T-helper 1 cell treated with Interleukin-12 subunit alpha and Interleukin-12 subunit beta and Interleukin-4 antibody, amounts not matched to agents 30 ng/mL and 1 ng/mL, for 36 hours (primary cell): ENCODE measurements around the gene ABLIM2. TPM values are rescaled to one million over a fixed set of nuclear protein-coding genes. Genes with fewer than 3 reads are reported as not detected.

ENCODE experiments used
- intact Hi-C: fragments of 100-400 bp; cut with micrococcal nuclease; formaldehyde crosslinking; loops from one replicate; pipeline ENCODE4 v1.15.1; 2024
- total RNA-seq: library from RNA; stranded (reverse); gene quantifications from 2 replicates; pipeline ENCODE4 v1.2.3, GENCODE V29; 2022

Gene ABLIM2
- total RNA-seq, 1 donor from 2014 or later = 0.51 TPM

DNA sequence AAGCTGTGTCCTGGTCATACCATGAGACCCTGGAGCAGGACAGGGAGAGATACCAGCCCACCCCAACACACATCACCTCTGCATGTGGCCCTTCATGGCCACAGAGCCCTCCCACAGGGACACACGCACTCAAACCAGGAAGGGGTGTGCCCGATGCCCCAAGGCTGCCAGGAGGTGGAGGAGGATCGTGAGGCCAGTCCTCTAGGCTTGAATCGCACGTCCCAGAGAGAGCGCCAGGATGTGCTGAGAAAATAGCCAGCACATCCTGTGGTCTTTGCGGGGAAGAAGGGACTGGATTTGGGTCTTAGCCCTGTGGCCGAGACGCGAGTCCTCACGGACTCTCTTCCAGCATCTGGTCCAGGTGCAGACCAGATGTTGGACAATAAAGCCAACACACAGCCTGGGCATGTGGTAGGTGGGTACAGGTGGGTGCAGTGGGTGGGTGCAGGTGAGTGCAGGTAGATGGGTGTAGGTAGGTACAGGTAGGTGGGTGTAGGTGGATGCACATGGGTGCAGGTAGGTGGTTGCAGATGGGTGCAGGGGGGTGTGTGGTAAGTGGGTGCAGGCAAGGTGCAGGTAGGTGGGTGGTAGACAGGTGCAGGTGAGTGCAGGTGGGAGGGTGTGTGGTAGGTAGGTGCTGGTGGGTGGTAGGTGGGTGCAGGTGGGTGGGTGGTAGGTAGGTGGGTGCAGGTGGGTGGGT lies 124.6 kb downstream of the ABLIM2 start:
- intact Hi-C loops = no loop called here

DNA sequence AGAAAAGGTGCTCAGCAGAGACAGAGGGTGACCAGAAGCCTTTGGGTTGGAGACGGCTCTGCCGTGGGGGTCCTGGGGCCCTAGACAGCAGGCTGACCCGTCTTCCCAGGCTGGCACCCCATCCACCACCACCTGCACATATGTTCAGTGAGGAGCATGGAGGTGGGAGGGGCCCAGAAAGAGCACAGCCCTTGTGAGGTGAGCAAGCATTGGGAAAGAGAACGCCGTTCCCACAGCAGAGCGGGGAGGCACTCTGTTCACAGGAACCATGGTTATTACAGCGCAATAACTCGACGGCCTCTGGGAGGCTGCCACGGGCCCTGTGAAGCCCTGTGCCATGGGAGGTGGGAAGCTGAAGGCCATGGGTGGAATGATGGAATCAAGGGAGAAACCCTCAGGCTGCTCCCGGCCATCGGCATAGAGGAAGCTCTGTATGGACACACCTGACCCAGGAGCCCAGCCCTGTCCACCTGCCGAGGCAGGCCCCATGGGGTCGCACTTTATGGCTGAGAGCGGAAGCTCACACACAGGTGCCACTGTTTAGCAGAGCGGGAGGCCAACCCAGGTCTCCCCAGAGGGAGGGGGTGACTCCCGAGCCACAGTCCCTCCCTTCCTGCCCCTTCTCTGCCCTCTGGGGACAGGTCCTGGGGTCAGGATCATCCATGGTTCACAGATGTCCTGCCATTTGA lies 125.4 kb downstream of the ABLIM2 start:
- intact Hi-C loops = no loop called here

DNA sequence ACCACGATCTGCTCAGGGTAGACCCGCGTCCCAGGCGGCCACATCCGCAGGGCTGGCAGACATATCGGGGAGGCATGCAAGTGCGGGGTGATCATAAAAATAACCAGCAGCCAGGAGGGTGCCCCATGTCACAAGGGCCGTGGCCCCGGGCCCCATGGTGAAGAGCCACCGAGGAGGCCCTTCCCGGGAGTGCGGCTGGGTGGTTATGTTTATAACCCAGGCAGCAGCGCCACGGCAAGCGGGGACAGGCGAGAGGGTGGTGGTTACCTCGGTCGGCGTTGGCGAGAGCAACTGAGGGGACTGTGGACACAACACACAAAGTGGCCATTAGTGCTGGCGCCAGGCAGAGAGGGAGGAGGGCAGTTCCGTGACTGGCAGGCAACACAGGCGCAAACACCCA lies 126.2 kb downstream of the ABLIM2 start:
- intact Hi-C loops = no loop called here

DNA sequence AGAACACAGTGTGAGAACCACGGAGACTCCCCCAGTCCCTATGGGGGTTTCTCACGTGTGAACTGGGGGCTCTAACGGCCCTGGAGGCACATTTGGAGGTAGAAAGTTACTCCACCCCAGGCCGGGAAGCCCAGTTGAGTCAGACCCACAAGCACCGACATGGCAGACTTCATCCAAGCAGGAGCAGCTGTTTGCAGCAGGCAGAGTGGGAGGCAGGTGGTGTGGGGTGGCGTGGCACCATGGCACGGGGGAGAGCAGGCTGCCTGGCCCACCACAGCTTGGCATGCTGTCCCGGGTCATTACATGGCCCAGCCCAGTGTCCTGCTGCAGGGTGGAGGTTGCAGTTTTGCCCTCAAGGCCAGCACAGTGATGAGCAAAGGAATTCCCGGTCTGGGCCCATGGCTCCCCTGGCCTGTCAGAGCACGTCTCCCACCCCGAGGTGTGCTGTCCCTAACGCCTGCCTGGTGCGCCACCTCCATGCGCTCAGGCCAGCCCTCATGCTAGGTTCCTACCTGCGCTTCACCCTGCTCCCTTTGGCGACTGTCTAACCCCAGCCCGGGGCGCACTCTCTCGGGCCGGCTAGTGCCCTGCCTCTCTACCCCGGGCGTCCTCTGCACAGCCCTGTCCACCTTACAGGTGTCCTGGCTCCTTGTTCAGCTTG lies 128.4 kb downstream of the ABLIM2 start:
- intact Hi-C loops = no loop called here

DNA sequence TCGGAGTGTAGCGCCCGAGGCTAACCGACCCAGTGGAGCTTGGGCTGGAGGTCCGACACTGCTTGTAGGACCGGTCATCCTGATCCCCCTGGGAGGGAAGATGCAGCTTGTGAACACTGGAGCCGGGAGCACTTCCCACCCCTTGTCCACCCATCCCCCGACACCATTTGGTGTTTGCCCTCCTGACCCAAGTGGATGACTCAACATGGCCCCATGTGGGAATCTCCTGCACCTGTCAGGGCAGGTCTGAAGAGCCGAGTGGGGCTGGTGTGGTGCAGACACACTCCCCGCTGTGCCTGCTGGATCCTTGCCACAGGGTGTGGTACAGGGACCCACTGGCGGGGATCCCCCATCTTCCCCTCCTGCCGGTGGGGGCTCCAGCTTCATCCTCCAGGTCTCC lies 128.9 kb downstream of the ABLIM2 start:
- intact Hi-C loops = no loop called here

DNA sequence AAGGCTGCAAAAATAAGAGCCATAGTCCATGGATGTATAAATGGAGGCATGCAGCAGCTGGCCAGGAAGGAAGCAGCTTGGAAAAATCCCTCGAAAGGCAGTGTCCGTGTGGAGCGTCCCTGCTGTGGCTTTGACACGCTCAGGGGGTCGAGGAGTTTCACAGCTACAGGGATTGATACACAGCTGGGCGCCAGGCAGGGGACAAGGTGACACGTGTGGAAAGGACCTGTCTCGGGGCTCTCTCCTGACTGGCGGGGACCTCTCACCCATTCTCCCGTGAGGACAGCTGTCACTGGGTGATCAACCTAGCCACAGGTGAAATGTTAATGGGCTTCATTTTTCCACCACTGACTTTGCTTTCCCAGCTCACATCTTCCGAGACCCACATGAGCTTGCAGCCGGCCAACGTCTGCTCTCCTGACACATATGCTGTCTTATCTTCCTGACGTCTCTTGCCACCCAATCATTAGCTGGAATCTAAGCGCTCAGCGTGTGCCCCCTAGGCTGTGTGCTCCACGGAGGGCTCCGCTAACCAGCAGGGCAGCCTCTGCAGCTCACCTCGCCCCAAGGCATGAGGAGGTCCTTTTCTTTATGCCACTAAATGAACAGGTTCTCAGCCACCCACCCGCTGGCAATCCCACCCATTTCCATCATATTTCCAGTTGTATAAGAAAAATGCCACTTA lies 129.6 kb downstream of the ABLIM2 start:
- intact Hi-C loops = no loop called here

DNA sequence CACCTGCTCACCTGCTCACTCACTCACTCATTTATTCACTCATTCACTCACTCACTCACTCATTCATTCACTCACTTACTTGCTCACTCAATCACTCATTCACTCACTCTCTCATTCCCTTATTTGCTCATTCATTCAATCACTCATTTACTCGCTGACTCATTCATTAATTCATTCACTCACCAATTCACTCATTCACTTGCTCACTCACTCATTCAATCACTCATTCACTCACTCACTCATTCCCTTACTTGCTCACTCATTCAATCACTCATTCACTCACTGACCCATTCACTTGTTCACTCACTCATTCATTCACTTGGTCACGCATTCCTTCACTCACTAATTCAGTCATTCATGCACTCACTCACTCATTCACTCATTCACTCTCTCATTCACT lies 130.2 kb downstream of the ABLIM2 start:
- intact Hi-C loops = no loop called here

DNA sequence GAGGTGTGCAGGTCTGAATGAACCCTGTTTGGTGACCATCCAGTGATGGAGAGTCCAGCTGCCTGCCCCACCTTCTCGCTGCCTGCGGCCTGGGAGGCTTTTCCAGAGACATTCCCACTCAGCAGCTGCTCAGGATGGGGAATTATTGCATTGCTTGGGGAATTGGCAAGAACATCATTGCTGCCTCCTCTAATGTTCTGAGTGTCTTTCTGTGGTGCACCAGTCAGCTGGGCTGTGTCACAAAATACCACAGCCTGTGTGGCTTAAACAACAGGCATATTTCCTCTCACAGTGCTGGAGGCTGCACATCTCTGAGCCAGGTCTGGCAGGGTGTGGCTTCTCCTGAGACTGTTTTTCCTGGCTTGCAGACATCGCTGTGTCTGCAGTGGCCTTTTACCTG lies 132.2 kb downstream of the ABLIM2 start:
- intact Hi-C loops = no loop called here

DNA sequence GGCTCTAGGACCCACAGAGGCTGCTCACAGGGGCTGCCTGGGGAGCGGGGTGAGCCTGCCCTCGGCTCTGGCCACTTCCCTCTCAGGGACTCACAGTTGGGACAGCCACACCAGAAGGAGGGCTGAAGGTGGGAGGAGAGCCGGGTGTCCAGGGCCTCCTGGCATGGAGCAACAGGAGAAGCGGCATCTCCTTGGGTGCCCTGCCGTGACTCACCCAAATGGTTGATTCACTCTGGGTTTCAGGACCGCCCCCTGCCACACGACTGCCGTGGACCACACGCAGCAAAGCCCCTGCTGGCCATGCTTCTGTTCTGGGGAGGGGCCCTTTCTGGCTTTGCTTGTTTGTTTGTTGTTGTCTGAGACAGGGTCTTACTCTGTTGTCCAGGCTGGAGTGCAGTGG lies 132.9 kb downstream of the ABLIM2 start:
- intact Hi-C loops = no loop called here

DNA sequence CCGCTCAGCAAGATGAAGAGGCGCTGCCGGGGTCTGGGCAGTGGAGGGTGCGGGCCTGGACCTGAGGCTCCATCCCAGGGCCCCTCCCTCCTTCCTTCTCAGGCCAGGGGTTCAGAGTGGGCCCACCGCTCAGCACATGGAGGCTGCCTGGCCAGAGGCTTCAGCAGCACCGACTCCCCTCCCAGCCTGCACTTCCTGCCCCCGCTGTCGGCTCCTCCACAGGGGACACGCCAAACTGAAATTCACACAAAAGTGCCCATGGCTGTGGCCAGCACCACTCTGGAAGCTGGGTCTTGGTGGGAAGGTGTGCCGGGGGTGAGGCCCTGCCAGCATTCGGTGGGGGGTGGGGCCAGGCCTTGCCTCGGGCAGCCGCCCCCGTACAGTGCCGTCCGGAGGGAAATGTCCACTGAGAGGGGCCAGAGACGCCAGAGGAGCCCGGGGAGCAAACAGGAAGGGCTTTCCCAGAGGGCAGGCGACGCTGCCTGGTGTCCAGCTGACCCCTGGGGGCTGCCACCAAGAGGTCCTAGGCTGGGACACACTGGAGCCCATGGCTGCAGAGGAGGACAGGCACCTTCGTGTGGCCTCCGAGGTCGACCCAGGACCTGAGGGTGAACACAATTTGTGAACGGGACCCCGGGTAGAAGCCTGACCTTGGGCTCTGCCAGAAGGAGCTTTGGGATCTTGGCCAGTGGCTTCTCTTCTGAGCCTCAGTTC lies 134.4 kb downstream of the ABLIM2 start:
- intact Hi-C loops = no loop called here

DNA sequence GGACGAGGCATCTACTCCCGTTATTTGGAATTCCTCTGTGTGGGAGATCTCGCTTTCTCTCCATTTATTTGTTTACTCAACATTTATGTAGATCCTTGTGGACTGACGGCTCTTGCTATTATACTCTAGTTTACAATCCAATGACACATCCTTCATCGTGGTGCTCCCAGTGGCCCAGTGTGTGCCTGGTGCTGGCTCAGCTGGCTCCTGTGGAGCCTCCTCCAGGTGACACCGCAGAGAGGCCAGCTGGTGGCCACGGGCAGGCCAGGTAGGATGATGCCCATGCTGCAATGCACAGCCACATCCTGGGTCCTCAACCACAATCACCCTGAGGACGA lies 134.9 kb downstream of the ABLIM2 start:
- intact Hi-C loops = no loop called here

DNA sequence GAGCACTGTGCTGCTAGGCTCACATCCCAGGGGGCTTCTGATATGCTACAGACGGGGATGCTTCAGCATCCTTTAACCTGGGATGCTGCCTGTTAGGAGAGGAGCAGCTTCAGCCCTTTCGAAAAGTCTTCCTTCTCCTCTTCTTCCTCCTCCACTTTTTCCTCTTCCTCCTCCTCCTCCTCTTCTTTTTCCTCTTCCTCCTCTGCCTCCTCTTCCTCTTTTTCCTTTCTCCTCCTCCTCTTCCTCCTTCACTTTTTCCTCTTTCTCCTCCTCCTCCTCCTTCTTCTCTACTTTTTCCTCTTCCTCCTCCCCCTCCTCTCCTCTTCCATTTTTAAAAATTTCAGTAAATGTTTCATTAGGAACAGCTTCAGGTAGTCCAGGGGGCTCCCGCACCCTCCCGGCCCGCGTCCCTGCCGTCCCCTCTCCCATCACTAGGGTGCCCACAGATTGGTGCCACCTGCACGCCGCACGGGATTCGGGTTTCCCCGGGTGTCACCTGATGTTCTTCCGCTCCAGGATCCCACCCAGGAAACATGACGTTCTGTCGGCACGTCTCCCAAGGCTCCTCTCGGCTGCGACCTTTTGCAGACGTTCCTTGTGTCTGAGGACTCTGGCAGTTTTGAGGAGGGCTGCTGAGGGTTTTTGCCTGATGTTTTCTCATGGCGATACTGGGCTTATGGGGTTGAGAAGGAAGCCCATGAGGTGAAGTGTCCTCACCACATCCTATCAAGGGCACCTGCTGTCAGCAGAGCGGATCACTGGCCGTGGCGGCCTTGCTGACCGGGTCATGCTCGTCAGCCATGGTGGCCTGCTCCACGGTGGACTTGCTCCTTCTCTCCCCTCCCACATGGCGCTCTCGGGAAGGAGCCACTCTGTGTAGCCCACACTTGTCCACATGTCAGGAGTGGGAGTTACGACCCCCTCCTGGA lies 135.6 kb downstream of the ABLIM2 start:
- intact Hi-C loops = no loop called here

DNA sequence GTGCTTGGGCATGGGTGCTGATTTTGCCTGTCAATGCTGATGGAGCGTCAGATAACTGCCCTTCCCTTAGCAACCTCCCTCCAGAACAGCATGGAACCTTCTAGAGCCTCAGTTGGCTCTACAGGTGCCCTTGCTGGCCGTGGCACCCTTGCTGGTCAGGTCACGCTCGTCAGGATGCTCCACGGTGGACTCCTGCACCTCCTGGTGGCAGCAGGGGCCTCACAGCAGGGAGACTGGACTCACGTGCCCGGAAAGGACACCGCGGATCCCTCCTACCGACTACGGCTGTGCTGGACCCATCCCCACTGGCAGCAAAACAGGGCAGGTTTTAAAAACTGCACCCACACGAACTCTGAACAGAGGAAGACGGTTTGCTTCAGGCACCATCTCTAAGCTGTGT lies 136.8 kb downstream of the ABLIM2 start:
- intact Hi-C loops = no loop called here

DNA sequence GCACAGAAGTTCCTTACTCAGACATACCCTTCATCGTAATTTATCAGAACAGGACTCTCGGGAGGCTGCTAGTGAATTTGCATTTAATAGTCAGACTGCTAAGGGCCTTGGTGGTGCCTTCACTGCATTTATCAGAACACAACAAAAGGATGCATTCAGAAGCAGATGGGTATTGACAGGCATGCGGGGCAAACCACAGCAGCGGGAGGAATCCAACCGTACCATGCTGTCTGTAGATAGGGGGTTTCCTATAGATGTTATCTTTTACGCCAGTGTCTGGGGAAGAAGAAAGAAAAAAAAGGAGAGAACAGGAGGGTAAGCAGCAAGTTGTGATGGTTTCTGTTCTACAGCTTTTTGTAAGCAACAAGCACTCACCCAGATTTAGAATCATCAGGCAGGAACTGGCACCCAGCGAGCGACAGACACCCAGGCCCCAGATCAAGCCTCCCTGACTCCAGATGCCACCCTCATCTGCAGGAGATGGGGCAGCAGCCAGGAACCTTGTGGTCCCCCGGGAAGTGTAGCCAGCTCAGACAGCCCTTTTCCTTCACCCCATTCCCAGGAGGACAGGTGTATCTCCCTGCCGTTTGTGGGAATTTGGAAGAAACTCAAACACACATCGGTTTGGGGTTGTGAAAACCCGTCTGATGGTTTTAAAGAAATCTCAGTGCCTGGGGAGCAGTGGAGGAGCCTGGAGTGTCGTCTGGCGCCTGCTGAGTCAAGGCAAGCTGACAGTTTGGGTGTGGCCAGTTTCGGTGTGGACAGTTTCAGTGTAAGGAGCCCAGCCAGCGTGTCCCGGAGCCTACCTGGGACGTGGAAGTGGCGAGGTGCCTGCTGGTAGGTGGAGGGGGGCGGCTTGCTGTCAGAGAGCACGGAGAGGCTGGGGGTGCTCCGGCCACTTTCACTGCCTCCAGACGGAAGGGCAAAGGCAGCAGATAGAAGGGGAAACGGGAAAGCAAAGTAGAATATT lies 138.9 kb downstream of the ABLIM2 start:
- intact Hi-C loops = no loop called here

DNA sequence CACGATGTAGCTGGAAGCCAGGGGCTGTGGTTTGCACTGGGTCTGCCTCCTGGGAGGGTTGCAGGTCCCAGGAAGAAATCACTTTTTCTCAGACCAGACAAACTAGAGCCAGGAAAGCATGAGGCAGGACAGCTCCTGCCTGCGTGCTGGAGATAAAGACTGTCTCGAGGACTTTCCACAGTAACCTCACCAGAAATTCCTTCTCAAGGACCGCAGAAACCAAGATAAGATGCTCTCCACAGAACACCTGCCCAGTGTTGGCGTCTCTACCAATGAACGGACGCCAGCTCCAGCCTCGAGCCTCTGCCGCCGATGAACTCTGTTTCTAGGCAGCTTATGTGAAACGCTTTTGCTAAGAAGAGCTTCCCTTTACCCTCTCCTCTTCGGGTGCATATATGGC lies 142.1 kb downstream of the ABLIM2 start:
- intact Hi-C loops = no loop called here

DNA sequence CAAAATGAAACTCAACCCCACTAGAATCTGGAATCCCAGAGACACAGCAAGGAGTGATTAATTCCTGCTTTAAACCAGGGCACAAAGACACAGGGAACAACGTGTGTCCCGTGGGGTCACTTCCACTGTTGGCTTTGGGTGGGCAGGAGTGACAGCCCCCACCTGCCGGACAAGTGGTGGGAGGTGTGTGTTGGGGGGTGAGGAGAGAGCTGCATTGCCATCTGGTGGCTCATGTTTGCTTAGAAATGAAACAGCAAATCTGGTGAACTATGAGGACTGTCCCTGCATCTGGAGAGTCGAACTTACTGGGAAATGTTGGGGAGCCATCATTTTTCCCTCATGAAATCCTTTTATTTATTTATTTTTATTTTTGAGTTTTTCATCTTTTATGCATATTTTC lies 143.1 kb downstream of the ABLIM2 start:
- intact Hi-C loops = no loop called here

DNA sequence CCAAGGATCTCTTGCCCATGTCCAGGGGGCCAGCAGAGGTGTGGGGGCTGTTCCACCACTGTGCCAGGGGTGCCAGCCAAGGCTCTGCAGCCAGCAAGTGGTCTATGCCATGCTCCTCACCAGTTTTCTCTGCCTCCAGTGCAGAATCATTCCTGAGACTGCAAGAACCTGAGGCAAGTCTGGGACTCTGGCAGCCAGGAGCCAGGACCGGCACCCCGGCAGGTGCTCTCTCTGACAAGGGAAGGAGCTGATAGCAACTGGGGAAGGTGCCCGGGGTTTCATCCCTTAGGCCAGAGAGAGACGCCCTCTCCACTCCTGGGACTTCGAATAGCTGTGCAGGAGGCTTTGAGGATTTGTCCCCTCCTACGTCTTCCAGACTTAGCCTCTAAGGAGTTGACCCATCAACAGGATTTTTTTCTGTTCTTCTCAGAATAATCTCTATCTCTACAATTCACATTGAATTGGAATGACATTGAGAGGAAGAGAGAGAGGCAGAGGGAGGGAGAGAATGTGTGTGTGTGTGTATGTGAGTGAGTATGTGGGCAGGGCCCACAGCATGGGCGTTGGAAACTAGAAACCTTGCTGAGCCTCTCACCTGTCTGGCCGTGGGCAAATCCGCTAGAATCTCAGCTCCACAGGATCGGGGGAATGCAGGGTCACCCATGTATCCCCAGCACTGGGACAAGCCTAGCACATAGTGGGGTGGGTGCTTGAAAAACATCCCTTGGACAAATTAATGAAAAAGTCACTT lies 144.5 kb downstream of the ABLIM2 start:
- intact Hi-C loops = no loop called here

DNA sequence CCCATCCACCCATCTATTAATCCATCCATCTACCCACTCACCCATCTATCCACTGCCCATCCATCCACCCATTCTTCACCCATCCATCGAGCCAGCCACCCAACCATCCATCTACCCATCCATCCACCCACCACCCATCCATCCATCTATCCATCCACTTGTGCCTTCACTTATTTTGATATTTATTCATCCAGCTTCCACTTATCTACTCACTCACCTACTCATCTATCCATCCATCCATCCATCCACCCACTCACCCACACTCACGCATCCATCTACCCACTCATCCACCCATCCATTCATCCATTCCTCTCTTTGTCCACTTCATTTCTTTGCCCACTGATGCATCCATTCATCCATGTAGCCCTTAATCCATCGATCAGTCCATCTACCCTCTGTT lies 146.1 kb downstream of the ABLIM2 start:
- intact Hi-C loops = no loop called here

DNA sequence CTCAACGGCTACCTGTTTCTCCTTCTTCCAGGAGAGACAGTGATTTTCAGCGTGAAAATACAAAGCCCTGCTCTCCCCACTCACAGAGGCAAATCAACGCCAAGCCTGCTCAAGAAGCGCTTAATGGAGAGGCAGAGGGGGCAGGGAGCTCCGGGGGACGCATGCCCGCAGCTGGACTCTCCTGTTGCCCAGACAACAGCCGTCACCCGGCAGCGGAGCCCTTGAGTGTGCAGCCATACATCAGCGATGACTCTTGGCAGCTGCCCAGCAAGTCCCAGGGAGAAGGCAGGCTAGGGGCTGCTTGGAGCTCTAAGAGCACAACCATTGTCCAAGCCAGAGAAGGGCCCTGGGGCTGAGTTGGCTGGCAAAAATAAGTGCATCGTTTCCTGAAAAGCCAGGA lies 148.0 kb downstream of the ABLIM2 start:
- intact Hi-C loops = no loop called here
